H1 (cell line): ENCODE data around the gene SEPTIN1. TPM values are rescaled to one million over a fixed set of nuclear protein-coding genes. Genes with fewer than 3 reads are reported as not detected.

Experiments
- CTCF ChIA-PET: fragments of 300-600 bp; sonication (Branson Sonifier 250); formaldehyde crosslinking; loops from one replicate; lab custom pipeline; 2021; ENCODE audit not compliant: partially characterized antibody; lab: Charles Lee
- POLR2A ChIA-PET: fragments of 300-600 bp; sonication (Branson Sonifier 250); formaldehyde crosslinking; loops from one replicate; lab custom pipeline; 2021; ENCODE audit warnings: inconsistent platforms; ENCODE audit not compliant: partially characterized antibody; lab: Charles Lee
- DNase-seq, 2 experiments: peaks; one replicate each; pipeline versions ENCODE4 v3.0.0 to v3.0.0-alpha.2; 2010 to 2022; ENCODE audit warnings: low spot score in 2 of 2, low read depth in 1 of 2, mixed read lengths in 1 of 2
- FAIRE-seq: peaks from 2 replicates; lab custom pipeline; 2011; peaks lifted over from hg19 to GRCh38; lab: Jason Lieb, UNC
- H2AFZ ChIP-seq: 2 replicates; pipeline ENCODE4 v1.8.1; 2012; ENCODE audit warnings: low read length, inconsistent platforms
- H2AK5ac ChIP-seq: 2 replicates; pipeline ENCODE4 v1.6.1; 2013; ENCODE audit warnings: low read depth, low read length
- H2BK120ac ChIP-seq: replicated peaks from 2 replicates; pipeline ENCODE3; 2013; ENCODE audit warnings: low read depth, low read length, inconsistent platforms
- H2BK12ac ChIP-seq: 2 replicates; pipeline ENCODE4 v1.6.1; 2013; ENCODE audit warnings: low read depth, low read length
- H2BK15ac ChIP-seq: 2 replicates; pipeline ENCODE4 v1.6.1; 2013; ENCODE audit warnings: low read length
- H2BK20ac ChIP-seq: 2 replicates; pipeline ENCODE4 v1.6.1; 2013; ENCODE audit warnings: low read length
- H2BK5ac ChIP-seq: 2 replicates; pipeline ENCODE4 v1.6.1; 2013; ENCODE audit warnings: low read depth, low read length
- H3K14ac ChIP-seq: 2 replicates; pipeline ENCODE4 v1.6.1; 2013; ENCODE audit warnings: inconsistent platforms; ENCODE audit not compliant: insufficient read length
- H3K18ac ChIP-seq: 2 replicates; pipeline ENCODE4 v1.6.1; 2013; ENCODE audit warnings: low read length; ENCODE audit errors: extremely low read depth
- H3K23ac ChIP-seq: 2 replicates; pipeline ENCODE4 v1.6.1; 2013; ENCODE audit warnings: inconsistent platforms; ENCODE audit not compliant: insufficient read length
- H3K23me2 ChIP-seq: 2 replicates; pipeline ENCODE4 v1.6.1; 2013; ENCODE audit warnings: low read depth, low read length
- H3K27ac ChIP-seq: 2 replicates; pipeline ENCODE4 v1.6.1; 2011; ENCODE audit warnings: low read depth, low read length, inconsistent platforms
- H3K27me3 ChIP-seq, 4 experiments: replicated peaks in 1 of 4; 1 replicate in 1 of 4; 2 replicates in 3 of 4; pipeline versions ENCODE4 v1.6.1 to v1.8.1; 2011 to 2013; ENCODE audit warnings: low read length in 3 of 4, mild to moderate bottlenecking in 3 of 4, inconsistent platforms in 2 of 4, mixed read lengths in 2 of 4, moderate library complexity in 1 of 4; ENCODE audit not compliant: control insufficient read depth in 3 of 4, insufficient read depth in 3 of 4; ENCODE audit errors: extremely low read depth in 1 of 4
- H3K36me3 ChIP-seq, 4 experiments: 2 replicates each; pipeline versions ENCODE4 v1.6.1 to v1.8.1; 2011 to 2013; ENCODE audit warnings: mild to moderate bottlenecking in 4 of 4, low read length in 3 of 4, moderate library complexity in 2 of 4, control low read depth in 1 of 4, inconsistent platforms in 1 of 4; ENCODE audit not compliant: insufficient read depth in 4 of 4, control insufficient read depth in 2 of 4
- H3K4ac ChIP-seq: replicated peaks from 2 replicates; pipeline ENCODE3; 2013; ENCODE audit warnings: low read length, low read depth, mixed read lengths, inconsistent platforms; ENCODE audit not compliant: insufficient read length
- H3K4me1 ChIP-seq, 4 experiments: replicated peaks in 1 of 4; 1 replicate in 1 of 4; 2 replicates in 3 of 4; pipeline versions ENCODE4 v1.6.1 to v1.8.1; 2011 to 2013; ENCODE audit warnings: low read length in 3 of 4, inconsistent platforms in 2 of 4, mixed read lengths in 1 of 4; ENCODE audit not compliant: insufficient read depth in 4 of 4, control insufficient read depth in 3 of 4
- H3K4me2 ChIP-seq, 2 experiments: 2 replicates each; pipeline versions ENCODE4 v1.6.1 to v1.8.1; 2011 to 2013; ENCODE audit warnings: low read depth in 2 of 2, low read length in 2 of 2, control low read depth in 1 of 2, inconsistent platforms in 1 of 2, mild to moderate bottlenecking in 1 of 2; ENCODE audit not compliant: insufficient read depth in 1 of 2
- H3K4me3 ChIP-seq, 4 experiments: fragments of 200-600, 300-600 bp in 1 of 4; sonication (generic), shearing (Covaris generic), sonication (Bioruptor Twin) in 1 of 4; 2 replicates each; pipeline versions ENCODE4 v1.5.1 to v1.8.1; 2011 to 2016; ENCODE audit warnings: low read length in 4 of 4, low read depth in 3 of 4, control low read depth in 2 of 4, inconsistent platforms in 2 of 4, mild to moderate bottlenecking in 2 of 4, mixed read lengths in 1 of 4, moderate library complexity in 1 of 4; ENCODE audit not compliant: insufficient read depth in 2 of 4; ENCODE audit errors: extremely low read depth in 1 of 4
- H3K56ac ChIP-seq: replicated peaks from 2 replicates; pipeline ENCODE3; 2013; ENCODE audit warnings: low read depth, mild to moderate bottlenecking, mixed read lengths, low read length, inconsistent platforms; ENCODE audit not compliant: insufficient read length
- H3K79me1 ChIP-seq: 2 replicates; pipeline ENCODE4 v1.6.1; 2013; ENCODE audit warnings: low read depth, low read length, control low read depth
- H3K79me2 ChIP-seq, 2 experiments: 2 replicates each; pipeline versions ENCODE4 v1.6.1 to v1.8.1; 2012 to 2013; ENCODE audit warnings: low read length in 2 of 2, mild to moderate bottlenecking in 2 of 2, inconsistent platforms in 1 of 2; ENCODE audit not compliant: insufficient read depth in 2 of 2, control insufficient read depth in 1 of 2
- H3K9ac ChIP-seq, 4 experiments: replicated peaks in 1 of 4; 1 replicate in 1 of 4; 2 replicates in 3 of 4; pipeline versions ENCODE4 v1.6.1 to v1.8.1; 2011 to 2013; ENCODE audit warnings: low read depth in 3 of 4, low read length in 3 of 4, control low read depth in 2 of 4, mild to moderate bottlenecking in 2 of 4, moderate library complexity in 2 of 4, inconsistent platforms in 1 of 4; ENCODE audit errors: extremely low read depth in 1 of 4
- H3K9me3 ChIP-seq, 2 experiments: 2 replicates each; pipeline versions ENCODE4 v1.6.1 to v1.8.1; 2012 to 2013; ENCODE audit warnings: mild to moderate bottlenecking in 2 of 2, moderate library complexity in 2 of 2, control low read depth in 1 of 2, inconsistent platforms in 1 of 2, low read depth in 1 of 2, low read length in 1 of 2, mixed read lengths in 1 of 2; ENCODE audit not compliant: insufficient read depth in 2 of 2
- H4K20me1 ChIP-seq, 2 experiments: replicated peaks in 1 of 2; 2 replicates each; pipeline versions ENCODE3 to v1.8.1; 2011 to 2013; ENCODE audit warnings: inconsistent platforms in 2 of 2, low read length in 2 of 2, mild to moderate bottlenecking in 1 of 2; ENCODE audit not compliant: insufficient read depth in 2 of 2, control insufficient read depth in 1 of 2
- H4K5ac ChIP-seq: 2 replicates; pipeline ENCODE4 v1.6.1; 2013; ENCODE audit warnings: low read length, low read depth, mixed read lengths, inconsistent platforms; ENCODE audit not compliant: insufficient read length
- H4K8ac ChIP-seq: 2 replicates; pipeline ENCODE4 v1.8.0; 2013; ENCODE audit warnings: mild to moderate bottlenecking, moderate library complexity, low read length, inconsistent platforms; ENCODE audit not compliant: insufficient read depth; ENCODE audit errors: extremely low read depth
- H4K91ac ChIP-seq: replicated peaks from 2 replicates; pipeline ENCODE3; 2013; ENCODE audit warnings: low read length, mixed read lengths, inconsistent platforms; ENCODE audit not compliant: insufficient read length
- FOSL1 ChIP-seq: IDR thresholded peaks from 2 replicates; pipeline ENCODE4 v1.6.1; 2011; ENCODE audit warnings: mild to moderate bottlenecking, low read depth, low read length, moderate library complexity; ENCODE audit not compliant: insufficient read depth
- PHF8 ChIP-seq: fragments of 200-600 bp; sonication (generic); conservative IDR thresholded peaks from 2 replicates; pipeline ENCODE4 v1.7.1; 2012; ENCODE audit warnings: low read depth, mild to moderate bottlenecking, inconsistent platforms, low read length, moderate library complexity
- POU5F1 ChIP-seq: IDR thresholded peaks from 2 replicates; pipeline ENCODE4 v1.6.1; 2011; ENCODE audit warnings: low read depth, mild to moderate bottlenecking, low read length, moderate library complexity
- SIN3A ChIP-seq, 2 experiments: IDR thresholded peaks in 1 of 2; conservative IDR thresholded peaks in 1 of 2; 2 replicates each; pipeline ENCODE4 v1.6.1; 2011 to 2012; ENCODE audit warnings: low read length in 2 of 2, improper control_type of control experiment in 1 of 2, low read depth in 1 of 2, mild to moderate bottlenecking in 1 of 2
- ZNF274 ChIP-seq: IDR thresholded peaks from 2 replicates; pipeline ENCODE4 v1.7.0; 2012; ENCODE audit warnings: low read length, borderline replicate concordance; ENCODE audit errors: extremely low read depth
- WGBS, 2 experiments: shearing (Covaris generic) in 1 of 2; methylation state at CpG; one replicate each; pipeline versions ENCODE4 v1.1.6 to v1.1.7; 2013 to 2015; ENCODE audit warnings: low lambda C conversion rate in 2 of 2, mixed read lengths in 2 of 2, inconsistent platforms in 1 of 2, low coverage in 1 of 2, missing lambda C conversion rate in 1 of 2; ENCODE audit not compliant: insufficient replicate concordance in 2 of 2, insufficient coverage in 1 of 2, insufficient read length in 1 of 2; ENCODE audit errors: extremely low coverage in 1 of 2, missing lambda C conversion rate in 1 of 2; 5-methylcytosine and 5-hydroxymethylcytosine counted together
- polyA plus RNA-seq, 7 experiments: library from polyadenylated mRNA; depleted of rRNA in 3 of 7; stranded (reverse) in 5 of 7; unstranded in 2 of 7; fragments of >200 nt in 5 of 7; fragments of 200-250 nt in 2 of 7; gene quantifications; 1 replicate in 5 of 7; 2 replicates in 1 of 7; 4 replicates in 1 of 7; pipeline versions ENCODE4 v1.2.1 to v1.2.3, GENCODE V29; 2011 to 2013; ENCODE audit warnings: missing spikeins in 2 of 7, mixed read lengths in 2 of 7
- total RNA-seq: library from RNA; stranded (reverse); fragmentation: NEBNext Ultra II Directional; extraction: Animal tissue kit (Norgen Biotek cat#: 25700); gene quantifications from 2 replicates; pipeline ENCODE4 v1.2.1, GENCODE V29; 2021

SEPTIN1 gene
- total and polyA plus RNA-seq, 2 of the 8 experiments (the other 6 are each of a cell fraction or from before 2014, with no cell fraction given), result 0.24 to 1.4 TPM

DNA sequence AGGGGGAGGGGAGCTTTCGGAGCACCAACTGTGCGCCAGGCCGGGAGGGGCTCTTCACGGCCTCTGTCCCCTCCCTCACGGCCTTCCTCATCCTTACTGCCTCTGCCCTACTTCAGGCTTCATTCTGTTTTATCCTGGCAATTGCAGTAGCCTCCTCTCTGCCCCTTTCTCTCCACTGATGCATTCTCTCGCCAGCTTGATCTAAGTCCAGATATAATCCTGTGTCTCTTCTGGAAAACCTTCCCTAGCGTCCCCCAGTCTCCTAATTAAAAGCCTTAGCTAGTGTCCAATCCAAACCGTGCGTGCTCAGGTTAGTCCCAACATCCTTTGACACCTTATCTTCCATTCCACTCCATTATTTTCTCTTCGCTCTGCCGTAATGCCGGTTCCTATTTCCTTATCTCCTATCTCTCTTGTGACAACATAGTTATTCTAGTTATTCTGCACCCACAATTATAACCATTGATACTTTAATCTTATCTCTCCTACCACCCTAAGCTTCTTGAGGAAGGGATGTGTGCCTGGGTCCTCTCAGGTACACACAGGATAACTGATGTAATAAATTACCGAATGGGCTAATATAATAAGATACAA, 13.7 kb upstream of the SEPTIN1 start:
- peak overlapping the region; percentile 60; the same call in 1 of the 2 replicates for H3K18ac ChIP-seq
- peak overlapping the region; percentile 77 for H3K56ac ChIP-seq
- no peak overlapping the region for H3K23ac ChIP-seq
- H3K4me2 ChIP-seq, result peak overlapping the region; percentile 93 to 94
- peak overlapping the region; percentile 33 for H4K5ac ChIP-seq
- peaks cover 0 to 15% (median 9%) of the 10 kb centered on the region in 4 experiments; a peak in 6 of 7 replicates for H3K4me1 ChIP-seq
- peak overlapping the region; percentile 72 to 98 (median 92) for H3K4me3 ChIP-seq
- no peak overlapping the region for H3K14ac ChIP-seq
- DNase-seq, result no peak
- no peak overlapping the region for H2BK120ac ChIP-seq
- peak overlapping the region; percentile 89 to 98 (median 90) for H3K9ac ChIP-seq
- 33% methylated on average over 10 of the region's 13 CpGs; no CpG with 5 or more reads in 1 of the 2 experiments for WGBS, 2 experiments
- H2AFZ ChIP-seq, result no peak overlapping the region
- H4K91ac ChIP-seq, result peak overlapping the region; percentile 88
- H4K20me1 ChIP-seq, result peaks cover 12 to 17% of the 10 kb centered on the region in 2 experiments
- no peaks in the 10 kb centered on the region; the same call in 1 of the 2 replicates for H3K79me1 ChIP-seq
- H3K79me2 ChIP-seq, result peaks cover 5 to 21% of the 10 kb centered on the region in 2 experiments; a peak in 2 of 4 replicates
- peaks cover 11% of the 10 kb centered on the region; the same call in 1 of the 2 replicates for H3K23me2 ChIP-seq
- no peaks in the 10 kb centered on the region for H3K9me3 ChIP-seq
- peak overlapping the region; percentile 85; the same call in 1 of the 2 replicates for H4K8ac ChIP-seq
- H3K4ac ChIP-seq, result peak overlapping the region; percentile 45
- H2BK5ac ChIP-seq, result peak overlapping the region; percentile 75; the same call in 1 of the 2 replicates
- H2BK12ac ChIP-seq, result no peak overlapping the region
- H3K36me3 ChIP-seq, result peaks cover 4 to 21% (median 14%) of the 10 kb centered on the region in 4 experiments; a peak in 6 of 8 replicates
- peak overlapping the region; percentile 88; the same call in 1 of the 2 replicates for H3K27ac ChIP-seq
- no peak overlapping the region for H2BK15ac ChIP-seq
- POLR2A ChIA-PET, result interaction anchor here (0.6 to 12.6 kb wide), 16 partner anchors 11 to 299 kb away, joined by 3 to 151 read pairs (median 5); partner anchors contain the start of genes CD2BP2, DCTPP1, MYL11 and SEPTIN1
- no peaks in the 10 kb centered on the region for H3K27me3 ChIP-seq
- FAIRE-seq, result no peak
- H2AK5ac ChIP-seq, result peak overlapping the region; percentile 65; the same call in 1 of the 2 replicates
- CTCF ChIA-PET, result interaction anchor here (0.6 to 2.4 kb wide), 16 partner anchors 11 to 220 kb away, joined by 3 to 20 read pairs (median 5); partner anchors contain the start of gene ZNF771
- no peak overlapping the region for H2BK20ac ChIP-seq
- TF ChIP-seq POU5F1 (no peak), FOSL1 (no peak), SIN3A (conservative IDR thresholded peaks at IDR 0.05 in 1 of 2, IDR thresholded peaks at IDR 0.05 in 1 of 2; ENCODE audit: low read depth in 1 of 2, low read length in 2 of 2) (0 out of 4 replicates have a peak, but pooled peaks of 1 of the 2 experiments have one; percentile 11), PHF8 (no peak; the same call in 1 of the 2 replicates), ZNF274 (no peak)
